GM12875 (cell line): ENCODE results near the gene HIRA.

ENCODE experiments used
- H3K4me3 ChIP-seq: one replicate; pipeline ENCODE4 v1.5.1; 2011; ENCODE audit warnings: low read depth, low read length, control low read depth
- TF ChIP-seq, protein P1 (sequence below): IDR thresholded peaks from 2 replicates; pipeline ENCODE4 v1.5.1; 2011; ENCODE audit warnings: low read depth, mild to moderate bottlenecking, control low read depth, inconsistent platforms, low read length, moderate library complexity, borderline replicate concordance; ENCODE audit not compliant: insufficient read depth

HIRA gene

DNA sequence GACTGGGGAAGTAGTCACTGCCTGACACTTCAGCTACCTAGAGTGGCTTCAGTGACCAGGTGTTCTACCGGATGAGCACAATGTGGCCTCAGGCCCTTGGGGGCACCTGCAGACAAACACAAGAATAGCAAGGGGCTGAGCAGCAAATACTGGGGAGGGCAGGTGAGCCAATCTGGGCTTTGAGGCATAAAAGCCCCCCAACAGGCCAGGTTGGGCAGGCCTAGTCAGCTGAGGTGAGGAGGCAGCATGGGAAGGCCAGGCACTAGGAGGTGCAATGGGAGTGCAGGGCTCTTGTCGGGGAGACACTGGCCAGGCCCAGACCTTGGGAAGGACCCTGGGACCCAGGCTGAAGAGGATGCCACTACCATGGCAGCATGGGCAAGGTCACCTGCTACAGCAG is 38.5 kb upstream of the HIRA start:
- TF ChIP-seq, protein P1, sequence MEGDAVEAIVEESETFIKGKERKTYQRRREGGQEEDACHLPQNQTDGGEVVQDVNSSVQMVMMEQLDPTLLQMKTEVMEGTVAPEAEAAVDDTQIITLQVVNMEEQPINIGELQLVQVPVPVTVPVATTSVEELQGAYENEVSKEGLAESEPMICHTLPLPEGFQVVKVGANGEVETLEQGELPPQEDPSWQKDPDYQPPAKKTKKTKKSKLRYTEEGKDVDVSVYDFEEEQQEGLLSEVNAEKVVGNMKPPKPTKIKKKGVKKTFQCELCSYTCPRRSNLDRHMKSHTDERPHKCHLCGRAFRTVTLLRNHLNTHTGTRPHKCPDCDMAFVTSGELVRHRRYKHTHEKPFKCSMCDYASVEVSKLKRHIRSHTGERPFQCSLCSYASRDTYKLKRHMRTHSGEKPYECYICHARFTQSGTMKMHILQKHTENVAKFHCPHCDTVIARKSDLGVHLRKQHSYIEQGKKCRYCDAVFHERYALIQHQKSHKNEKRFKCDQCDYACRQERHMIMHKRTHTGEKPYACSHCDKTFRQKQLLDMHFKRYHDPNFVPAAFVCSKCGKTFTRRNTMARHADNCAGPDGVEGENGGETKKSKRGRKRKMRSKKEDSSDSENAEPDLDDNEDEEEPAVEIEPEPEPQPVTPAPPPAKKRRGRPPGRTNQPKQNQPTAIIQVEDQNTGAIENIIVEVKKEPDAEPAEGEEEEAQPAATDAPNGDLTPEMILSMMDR = no peak
- no peak overlapping the region for H3K4me3 ChIP-seq

DNA sequence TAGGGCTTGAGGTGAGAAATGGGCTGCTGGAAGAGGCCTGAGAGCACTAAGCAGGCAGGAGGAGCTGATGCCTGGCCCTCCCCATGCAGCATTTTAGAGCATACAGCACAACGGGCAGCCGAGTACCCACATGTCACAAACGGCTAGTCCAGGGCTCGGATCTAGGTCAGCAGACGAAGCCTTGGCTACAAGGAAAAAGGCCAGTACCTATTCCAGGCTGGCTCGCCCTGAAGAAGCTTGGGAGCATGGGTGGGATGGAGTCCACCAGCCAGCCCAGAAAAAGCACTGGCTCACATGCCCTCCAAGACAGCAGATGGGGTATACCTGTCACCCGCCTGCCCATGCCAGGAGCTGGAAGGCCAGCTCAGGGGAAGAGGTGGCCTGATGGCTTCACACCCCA is 37.9 kb upstream of the HIRA start:
- TF ChIP-seq, protein P1 = no peak
- H3K4me3 ChIP-seq = no peak overlapping the region

GRCh38 chr22:19467912-19468311 is 36.4 kb upstream of the HIRA start:
- TF ChIP-seq, protein P1 = no peak
- no peak overlapping the region for H3K4me3 ChIP-seq

GRCh38 chr22:19466848-19467752 is 35.6 kb upstream of the HIRA start:
- TF ChIP-seq, protein P1 = no peak
- no peak overlapping the region for H3K4me3 ChIP-seq

- H3K4me3 ChIP-seq = no peak overlapping the region
- TF ChIP-seq, protein P1 = no peak
Observed at GRCh38 chr22:19466126-19466716, 34.7 kb upstream of the HIRA start.

- H3K4me3 ChIP-seq = no peak overlapping the region
- TF ChIP-seq, protein P1 = no peak
Observed at GRCh38 chr22:19464975-19465374, 33.4 kb upstream of the HIRA start.

GRCh38 chr22:19464546-19464945 is 33.0 kb upstream of the HIRA start:
- H3K4me3 ChIP-seq = no peak overlapping the region
- TF ChIP-seq, protein P1 = no peak
